Smooth muscle cell of the coronary artery (primary cell): Measurements from ENCODE around the gene GTF2IRD1. TPM values are rescaled to one million over a fixed set of nuclear protein-coding genes. Genes with fewer than 3 reads are reported as not detected.

Experiments
- total RNA-seq: library from RNA; depleted of rRNA; stranded (reverse); fragments of >200 nt; gene quantifications from 2 replicates; pipeline ENCODE4 v1.2.3, GENCODE V29; 2014; ENCODE audit warnings: low replicate concordance

Gene GTF2IRD1, protein sequence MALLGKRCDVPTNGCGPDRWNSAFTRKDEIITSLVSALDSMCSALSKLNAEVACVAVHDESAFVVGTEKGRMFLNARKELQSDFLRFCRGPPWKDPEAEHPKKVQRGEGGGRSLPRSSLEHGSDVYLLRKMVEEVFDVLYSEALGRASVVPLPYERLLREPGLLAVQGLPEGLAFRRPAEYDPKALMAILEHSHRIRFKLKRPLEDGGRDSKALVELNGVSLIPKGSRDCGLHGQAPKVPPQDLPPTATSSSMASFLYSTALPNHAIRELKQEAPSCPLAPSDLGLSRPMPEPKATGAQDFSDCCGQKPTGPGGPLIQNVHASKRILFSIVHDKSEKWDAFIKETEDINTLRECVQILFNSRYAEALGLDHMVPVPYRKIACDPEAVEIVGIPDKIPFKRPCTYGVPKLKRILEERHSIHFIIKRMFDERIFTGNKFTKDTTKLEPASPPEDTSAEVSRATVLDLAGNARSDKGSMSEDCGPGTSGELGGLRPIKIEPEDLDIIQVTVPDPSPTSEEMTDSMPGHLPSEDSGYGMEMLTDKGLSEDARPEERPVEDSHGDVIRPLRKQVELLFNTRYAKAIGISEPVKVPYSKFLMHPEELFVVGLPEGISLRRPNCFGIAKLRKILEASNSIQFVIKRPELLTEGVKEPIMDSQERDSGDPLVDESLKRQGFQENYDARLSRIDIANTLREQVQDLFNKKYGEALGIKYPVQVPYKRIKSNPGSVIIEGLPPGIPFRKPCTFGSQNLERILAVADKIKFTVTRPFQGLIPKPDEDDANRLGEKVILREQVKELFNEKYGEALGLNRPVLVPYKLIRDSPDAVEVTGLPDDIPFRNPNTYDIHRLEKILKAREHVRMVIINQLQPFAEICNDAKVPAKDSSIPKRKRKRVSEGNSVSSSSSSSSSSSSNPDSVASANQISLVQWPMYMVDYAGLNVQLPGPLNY
- total RNA-seq = 2.2 and 6.8 TPM in 2 replicates

DNA sequence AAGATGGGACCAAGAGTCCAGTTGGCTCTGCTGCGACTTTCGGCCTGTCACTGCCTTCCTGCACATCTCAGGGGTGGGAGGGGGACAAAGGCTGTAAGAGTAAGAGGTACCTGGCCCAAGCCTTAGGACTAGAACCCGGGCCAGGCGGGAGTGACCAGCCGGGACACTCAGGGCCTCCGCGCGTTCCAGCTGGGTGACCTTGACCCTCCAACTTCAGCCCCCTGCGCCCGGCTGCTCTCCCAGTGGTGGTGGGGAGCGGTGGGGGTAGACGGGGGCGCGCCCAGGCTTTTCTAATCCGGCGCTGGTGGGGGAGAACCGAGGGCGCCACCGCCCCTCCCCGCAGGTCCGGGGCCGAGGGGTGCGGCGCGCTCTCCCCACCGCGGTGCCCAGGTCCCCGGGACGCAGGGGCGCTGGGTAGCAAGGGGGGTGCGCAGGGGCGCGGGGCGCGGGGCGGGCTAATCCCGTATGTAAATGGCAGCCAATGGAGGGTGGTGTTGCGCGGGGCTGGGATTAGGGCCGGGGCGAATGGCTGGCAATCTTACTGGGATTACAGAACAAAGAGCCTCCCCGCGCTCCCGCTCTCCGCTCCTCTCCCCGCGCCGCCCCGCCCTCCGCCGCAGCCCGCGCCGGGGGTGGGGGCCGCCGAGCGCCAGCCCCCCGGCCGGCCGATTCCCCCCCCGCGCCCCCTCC, at the start of gene GTF2IRD1:
GTF2IRD1 (plus strand) TSS at position 585 of the 690 bp plus-strand sequence. CDS start 54,175 bp downstream, outside the sequence.

Other genes starting within 250 kb of the GTF2IRD1 start
- 0.23 and 0.47 TPM in 2 replicates for gene LAT2, start 243.9 kb upstream of the GTF2IRD1 start, total RNA-seq
- gene RFC2, start 199.5 kb upstream of the GTF2IRD1 start, total RNA-seq = 13.3 and 18.2 TPM in 2 replicates
- gene CLIP2, start 164.5 kb upstream of the GTF2IRD1 start, total RNA-seq = 44.3 and 52.9 TPM in 2 replicates
- 44.3 and 69.2 TPM in 2 replicates for gene GTF2I, start 203.8 kb downstream of the GTF2IRD1 start, total RNA-seq